NCI-H510A (cell line): ENCODE results near the gene GPC4.
A peak's percentile ranks its signal among the peaks of the same experiment; 100 is the strongest.

Experiments
- DNase-seq: peaks from one replicate; lab custom pipeline; 2025; lab: John Stamatoyannopoulos, UW

The GPC4 gene

GRCh38 chrX:133410550-133410949, 4.7 kb downstream of the GPC4 start:
- no peak for DNase-seq

GRCh38 chrX:133405498-133406185, 9.6 kb downstream of the GPC4 start:
- DNase-seq = no peak

GRCh38 chrX:133403984-133404383, 11.3 kb downstream of the GPC4 start:
- no peak for DNase-seq

GRCh38 chrX:133402830-133403625, 12.3 kb downstream of the GPC4 start:
- DNase-seq = no peak

- no peak for DNase-seq
Measured at GRCh38 chrX:133402042-133402453, 13.2 kb downstream of the GPC4 start.

GRCh38 chrX:133401536-133401935, 13.8 kb downstream of the GPC4 start:
- DNase-seq = no peak

GRCh38 chrX:133399411-133399810, 15.9 kb downstream of the GPC4 start:
- DNase-seq = no peak

GRCh38 chrX:133394765-133395164, 20.5 kb downstream of the GPC4 start:
- DNase-seq = no peak

- no peak for DNase-seq
Measured at GRCh38 chrX:133392671-133393070, 22.6 kb downstream of the GPC4 start.

GRCh38 chrX:133391111-133391510, 24.2 kb downstream of the GPC4 start:
- DNase-seq = no peak

GRCh38 chrX:133390676-133391075, 24.6 kb downstream of the GPC4 start:
- peak; percentile 36 for DNase-seq

- no peak for DNase-seq
Measured at GRCh38 chrX:133389975-133390374, 25.3 kb downstream of the GPC4 start.

GRCh38 chrX:133384454-133384853, 30.8 kb downstream of the GPC4 start:
- DNase-seq = no peak

GRCh38 chrX:133380711-133381619, 34.3 kb downstream of the GPC4 start:
- DNase-seq = no peak

- DNase-seq = no peak
Measured at GRCh38 chrX:133376422-133376821, 38.9 kb downstream of the GPC4 start.

GRCh38 chrX:133375615-133376340, 39.5 kb downstream of the GPC4 start:
- no peak for DNase-seq

GRCh38 chrX:133374874-133375387, 40.4 kb downstream of the GPC4 start:
- DNase-seq = no peak

- DNase-seq = no peak
Measured at GRCh38 chrX:133373386-133374079, 41.8 kb downstream of the GPC4 start.

GRCh38 chrX:133370696-133371275, 44.5 kb downstream of the GPC4 start:
- DNase-seq = no peak

- no peak for DNase-seq
Measured at GRCh38 chrX:133369065-133369464, 46.2 kb downstream of the GPC4 start.

GRCh38 chrX:133366735-133367134, 48.6 kb downstream of the GPC4 start:
- DNase-seq = no peak
